SJCRH30 (cell line): ENCODE data around the gene RNF214. TPM values are rescaled to one million over a fixed set of nuclear protein-coding genes. Genes with fewer than 3 reads are reported as not detected.
A peak's percentile ranks its signal among the peaks of the same experiment; 100 is the strongest.
"Not testable (repeated sequence)": the region's sequence is repeated elsewhere in the genome, so short reads cannot be mapped to it uniquely, and the experiment has no call there.

ENCODE experiments used
- DNase-seq, 2 experiments: peaks; one replicate each; pipeline ENCODE4 v3.0.0-alpha.2; 2015 to 2020
- H3K27ac ChIP-seq: fragments of 250-450 bp; sonication (Bioruptor Pico); 2 replicates; pipeline ENCODE4 v1.5.1; 2020; ENCODE audit warnings: mild to moderate bottlenecking, moderate library complexity
- H3K27me3 ChIP-seq: fragments of 250-450 bp; sonication (Bioruptor Pico); 2 replicates; pipeline ENCODE4 v1.5.1; 2020; ENCODE audit warnings: mild to moderate bottlenecking, moderate library complexity
- H3K36me3 ChIP-seq: fragments of 250-450 bp; sonication (Bioruptor Pico); 2 replicates; pipeline ENCODE4 v1.5.1; 2020; ENCODE audit warnings: mild to moderate bottlenecking, moderate library complexity
- H3K4me1 ChIP-seq: fragments of 250-450 bp; sonication (Bioruptor Pico); 2 replicates; pipeline ENCODE4 v1.5.1; 2020; ENCODE audit warnings: mild to moderate bottlenecking, moderate library complexity
- H3K4me3 ChIP-seq: fragments of 250-450 bp; sonication (Bioruptor Pico); 2 replicates; pipeline ENCODE4 v1.5.1; 2020; ENCODE audit warnings: mild to moderate bottlenecking, moderate library complexity
- H3K9me3 ChIP-seq: fragments of 250-450 bp; sonication (Bioruptor Pico); replicated peaks from 2 replicates; pipeline ENCODE4 v1.5.1; 2020; ENCODE audit warnings: mild to moderate bottlenecking, moderate library complexity
- total RNA-seq: library from RNA; depleted of rRNA; stranded (reverse); fragments of >200 nt; shearing (Covaris generic); gene quantifications from 2 replicates; pipeline ENCODE4 v1.2.3, GENCODE V29; 2014

RNF214 gene
- total RNA-seq, 1 experiment from 2014 or later: 12.4 TPM

DNA sequence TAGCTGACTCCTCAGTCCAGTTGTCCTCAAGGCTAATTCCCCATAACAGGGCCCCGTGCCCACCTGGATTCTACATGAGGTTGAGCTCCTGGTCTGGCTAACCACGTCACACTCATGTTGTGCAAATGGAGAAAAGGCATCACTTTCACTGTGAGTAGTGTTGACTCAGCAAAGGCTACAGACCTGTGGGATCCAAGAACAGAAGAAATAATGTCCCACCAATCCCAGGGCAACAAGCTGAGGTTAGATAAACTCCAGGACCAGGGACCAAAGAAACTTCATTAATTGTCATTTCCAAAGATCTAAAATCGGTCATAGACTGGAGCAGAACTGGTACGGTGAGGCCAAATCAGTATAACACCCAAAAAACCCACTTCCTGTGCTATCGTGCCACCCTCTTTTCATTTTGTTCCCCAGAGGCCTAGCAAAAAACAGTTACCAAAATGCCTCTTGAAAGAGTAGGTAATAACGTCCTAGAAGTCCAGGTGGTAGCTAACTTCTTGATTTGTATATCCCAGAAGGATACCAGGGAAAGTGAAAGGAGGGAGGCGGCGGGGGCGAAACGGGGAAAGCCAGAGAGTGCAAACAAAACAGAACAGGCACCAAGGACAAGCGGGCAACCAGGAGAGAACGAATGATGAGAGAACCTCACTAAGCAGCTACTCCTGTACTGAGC, 2.0 kb upstream of the RNF214 start:
- Histone ChIP-seq H3K4me1 (no peaks in the 10 kb centered on the region), H3K36me3 (no peaks in the 10 kb centered on the region), H3K9me3 (no peaks in the 10 kb centered on the region), H3K27me3 (no peaks in the 10 kb centered on the region), H3K4me3 (no peak overlapping the region), H3K27ac (no peak overlapping the region)
- no peak for DNase-seq

- H3K27me3 ChIP-seq: no peaks in the 10 kb centered on the region
- H3K4me1 ChIP-seq: no peaks in the 10 kb centered on the region
- H3K4me3 ChIP-seq: peak overlapping the region; percentile 82
- DNase-seq: peak in 1 of 2 experiments; percentile 12
- no peaks in the 10 kb centered on the region for H3K9me3 ChIP-seq
- no peak overlapping the region for H3K27ac ChIP-seq
- H3K36me3 ChIP-seq: no peaks in the 10 kb centered on the region
Observed at GRCh38 chr11:117230999-117231841, 1.3 kb upstream of the RNF214 start.

DNA sequence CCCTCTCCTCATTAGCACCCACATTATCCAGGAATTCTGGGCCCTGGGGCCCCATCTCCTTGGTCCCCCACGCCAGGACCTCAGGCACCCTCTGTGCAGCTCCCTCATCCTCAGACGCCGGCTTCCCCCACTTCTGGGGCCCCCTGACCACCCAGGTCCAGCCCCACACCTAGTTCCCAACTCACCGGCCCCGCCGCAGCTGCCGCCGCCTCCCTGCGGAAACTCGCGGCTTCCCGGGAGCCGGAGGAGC, 704 bp upstream of the RNF214 start, which contains the start of gene PCSK7:
Gene PCSK7 (minus strand): TSS at position 232 of the 250 bp plus-strand sequence. CDS start 2,229 bp downstream, outside the sequence.
- DNase-seq: peak in 1 of 2 experiments; percentile 59
- no peaks in the 10 kb centered on the region for H3K36me3 ChIP-seq
- H3K27ac ChIP-seq: peak within 1 kb of the TSS; percentile 47; the same call in 1 of the 2 replicates
- no peaks in the 10 kb centered on the region for H3K27me3 ChIP-seq
- H3K4me3 ChIP-seq: peak within 1 kb of the TSS; percentile 82
- H3K4me1 ChIP-seq: no peaks in the 10 kb centered on the region
- H3K9me3 ChIP-seq: no peaks in the 10 kb centered on the region

DNA sequence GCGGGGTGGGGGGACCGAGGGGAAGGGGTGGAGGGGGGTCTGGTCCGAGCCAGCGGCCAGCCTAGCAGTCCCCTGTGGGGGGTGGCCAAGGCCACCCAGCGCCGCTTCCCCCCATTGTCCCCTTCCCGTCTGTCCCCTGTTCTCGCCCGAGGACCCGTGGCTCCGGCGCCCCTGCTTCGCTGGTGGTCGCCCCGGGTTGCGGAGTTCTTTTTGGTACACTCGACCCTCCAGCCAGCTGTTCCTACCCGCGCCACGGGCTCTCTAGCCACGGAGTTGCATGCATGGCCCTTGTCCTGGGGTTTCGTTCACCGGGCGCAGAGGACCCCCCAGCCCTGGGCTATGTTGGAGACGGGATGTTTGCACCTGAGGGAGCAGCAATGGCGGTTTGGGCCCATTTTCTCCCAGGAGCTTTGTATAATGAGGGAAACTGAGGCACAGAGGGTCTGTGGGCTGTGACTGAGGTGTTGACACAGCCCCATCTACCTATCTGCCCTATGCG, 489 bp downstream of the RNF214 start:
- Histone ChIP-seq H3K27me3 (no peaks in the 10 kb centered on the region), H3K4me3 (peak overlapping the region; percentile 82), H3K36me3 (no peaks in the 10 kb centered on the region), H3K4me1 (no peaks in the 10 kb centered on the region), H3K9me3 (no peaks in the 10 kb centered on the region), H3K27ac (no peak overlapping the region)
- peak; percentile 26 to 27 for DNase-seq

- H3K4me1 ChIP-seq: no peaks in the 10 kb centered on the region
- no peak for DNase-seq
- no peaks in the 10 kb centered on the region for H3K9me3 ChIP-seq
- H3K27ac ChIP-seq: no peak overlapping the region
- peaks cover 4% of the 10 kb centered on the region; the same call in 1 of the 2 replicates for H3K36me3 ChIP-seq
- H3K4me3 ChIP-seq: no peak overlapping the region
- no peaks in the 10 kb centered on the region for H3K27me3 ChIP-seq
Observed at GRCh38 chr11:117238221-117238620, 5.8 kb downstream of the RNF214 start.

DNA sequence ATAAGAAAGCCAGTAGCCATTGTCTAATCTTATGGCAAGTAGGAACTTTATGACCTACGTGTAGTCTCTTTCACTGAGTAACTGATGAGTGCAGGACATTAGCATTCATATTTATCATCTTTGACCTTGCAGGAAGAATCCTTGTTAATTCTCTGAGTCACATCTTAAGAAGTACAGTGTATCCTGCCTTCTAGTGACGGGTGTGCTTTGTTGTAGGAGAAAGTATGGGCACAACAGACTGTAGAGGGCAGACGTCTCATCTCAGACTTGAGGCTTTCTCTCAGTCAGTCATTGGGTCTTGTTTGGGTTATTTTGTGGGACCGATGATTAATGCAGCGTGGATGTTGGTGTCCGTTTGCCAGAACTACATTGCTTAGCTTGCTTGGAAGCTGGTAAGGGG, 6.8 kb downstream of the RNF214 start:
- no peak for DNase-seq
- H3K4me3 ChIP-seq: no peak overlapping the region
- H3K4me1 ChIP-seq: no peaks in the 10 kb centered on the region
- H3K27me3 ChIP-seq: no peaks in the 10 kb centered on the region
- H3K27ac ChIP-seq: no peak overlapping the region
- H3K9me3 ChIP-seq: no peaks in the 10 kb centered on the region
- peaks cover 4% of the 10 kb centered on the region for H3K36me3 ChIP-seq

- peaks cover 4% of the 10 kb centered on the region for H3K36me3 ChIP-seq
- no peak overlapping the region for H3K4me3 ChIP-seq
- H3K27ac ChIP-seq: no peak overlapping the region
- no peak for DNase-seq
- no peaks in the 10 kb centered on the region for H3K27me3 ChIP-seq
- H3K9me3 ChIP-seq: no peaks in the 10 kb centered on the region
- no peaks in the 10 kb centered on the region for H3K4me1 ChIP-seq
Observed at GRCh38 chr11:117248341-117248740, 15.9 kb downstream of the RNF214 start.

DNA sequence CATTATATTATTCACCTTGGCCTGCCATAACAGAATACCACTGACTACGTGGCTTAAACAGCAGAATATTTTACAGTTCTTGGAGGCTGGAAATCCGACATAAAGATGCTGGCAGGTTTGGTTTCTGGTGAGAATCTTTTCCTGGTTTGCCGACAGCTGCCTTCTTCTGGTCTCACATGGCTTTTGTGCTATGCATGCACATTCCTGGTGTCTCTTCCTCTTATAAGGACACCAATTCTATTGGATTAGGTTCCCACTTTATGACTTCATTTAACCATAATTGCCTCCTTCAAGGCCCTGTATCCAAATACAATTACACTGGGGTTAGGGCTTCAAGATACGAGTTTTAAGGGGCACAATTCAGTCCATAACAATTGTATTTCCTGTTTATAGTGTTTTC, 17.1 kb downstream of the RNF214 start:
- Histone ChIP-seq H3K4me3 (no peak overlapping the region), H3K4me1 (no peaks in the 10 kb centered on the region), H3K27ac (no peak overlapping the region), H3K36me3 (peaks cover 4% of the 10 kb centered on the region), H3K9me3 (no peaks in the 10 kb centered on the region), H3K27me3 (no peaks in the 10 kb centered on the region)
- DNase-seq: no peak

- no peaks in the 10 kb centered on the region for H3K9me3 ChIP-seq
- peaks cover 3% of the 10 kb centered on the region; the same call in 1 of the 2 replicates for H3K36me3 ChIP-seq
- no peaks in the 10 kb centered on the region for H3K27me3 ChIP-seq
- DNase-seq: no peak
- H3K4me3 ChIP-seq: no peak overlapping the region
- no peaks in the 10 kb centered on the region for H3K4me1 ChIP-seq
- no peak overlapping the region for H3K27ac ChIP-seq
Observed at GRCh38 chr11:117251506-117251905, 19.0 kb downstream of the RNF214 start.

GRCh38 chr11:117255966-117256365, 23.5 kb downstream of the RNF214 start:
- no peaks in the 10 kb centered on the region for H3K27me3 ChIP-seq
- H3K27ac ChIP-seq: no peak overlapping the region
- H3K4me1 ChIP-seq: no peaks in the 10 kb centered on the region
- H3K9me3 ChIP-seq: no peaks in the 10 kb centered on the region
- H3K4me3 ChIP-seq: no peak overlapping the region
- H3K36me3 ChIP-seq: no peaks in the 10 kb centered on the region; the same call in 1 of the 2 replicates
- DNase-seq: no peak

DNA sequence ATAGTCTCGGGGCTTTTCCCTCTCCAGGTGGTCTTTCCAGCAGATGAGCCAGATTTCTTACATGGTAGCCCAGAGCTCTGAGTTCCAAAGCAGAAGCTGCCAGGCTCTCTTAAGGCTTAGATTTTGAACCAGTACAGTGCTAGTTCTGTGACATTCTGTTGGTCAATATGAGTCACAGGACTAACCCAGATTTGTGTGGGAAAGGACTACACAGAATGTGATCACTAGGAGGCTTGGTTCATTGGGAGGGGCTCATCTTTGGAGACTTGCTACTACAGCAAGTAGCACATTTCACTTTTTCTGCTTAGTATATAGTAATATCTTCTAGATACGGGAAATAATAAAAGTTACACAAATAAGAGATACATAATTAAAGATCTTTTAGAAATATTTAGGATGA, 24.1 kb downstream of the RNF214 start:
- Histone ChIP-seq H3K9me3 (no peaks in the 10 kb centered on the region), H3K27ac (no peak overlapping the region), H3K4me1 (no peaks in the 10 kb centered on the region), H3K27me3 (no peaks in the 10 kb centered on the region), H3K4me3 (no peak overlapping the region), H3K36me3 (no peaks in the 10 kb centered on the region; the same call in 1 of the 2 replicates)
- no peak for DNase-seq

- H3K27ac ChIP-seq: no peak overlapping the region
- DNase-seq: no peak
- no peak overlapping the region for H3K4me3 ChIP-seq
- H3K36me3 ChIP-seq: no peaks in the 10 kb centered on the region; the same call in 1 of the 2 replicates
- no peaks in the 10 kb centered on the region for H3K27me3 ChIP-seq
- H3K4me1 ChIP-seq: no peaks in the 10 kb centered on the region
- no peaks in the 10 kb centered on the region for H3K9me3 ChIP-seq
Observed at GRCh38 chr11:117258576-117258975, 26.1 kb downstream of the RNF214 start.

- no peaks in the 10 kb centered on the region for H3K4me1 ChIP-seq
- no peaks in the 10 kb centered on the region for H3K9me3 ChIP-seq
- no peak overlapping the region for H3K4me3 ChIP-seq
- no peaks in the 10 kb centered on the region; the same call in 1 of the 2 replicates for H3K36me3 ChIP-seq
- DNase-seq: no peak
- no peak overlapping the region for H3K27ac ChIP-seq
- H3K27me3 ChIP-seq: no peaks in the 10 kb centered on the region
Observed at GRCh38 chr11:117259417-117259816, 26.9 kb downstream of the RNF214 start.

DNA sequence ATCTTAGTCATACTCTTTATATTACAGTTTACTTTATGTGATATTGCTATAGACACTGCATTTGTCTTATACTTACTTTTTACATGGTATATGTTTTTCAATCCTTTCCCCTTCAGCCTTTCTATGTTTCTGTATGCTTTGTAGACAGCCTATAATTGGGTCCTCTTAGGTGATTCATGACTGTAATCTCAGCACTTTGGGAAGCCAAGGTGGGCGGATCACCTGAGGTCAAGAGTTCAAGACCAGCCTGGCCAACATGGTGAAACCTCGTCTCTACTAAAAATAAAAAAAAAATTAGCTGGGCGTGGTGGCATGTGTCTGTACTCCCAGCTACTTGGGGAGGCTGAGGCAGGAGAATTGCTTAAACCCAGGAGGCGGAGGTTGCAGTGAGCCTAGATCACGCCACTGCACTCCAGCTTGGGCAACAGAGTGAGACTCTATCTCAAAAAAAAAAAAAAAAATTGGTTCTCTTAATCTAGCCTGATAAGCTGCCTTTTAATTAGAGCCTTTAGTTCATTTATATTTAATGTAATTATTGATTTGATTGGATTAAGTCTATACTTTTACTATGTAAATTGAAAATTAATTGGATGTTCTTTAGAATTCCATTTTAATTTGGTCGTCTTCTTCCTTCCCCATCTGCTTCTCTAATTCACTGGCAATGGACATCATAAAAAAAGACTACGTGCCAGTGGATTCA, 32.3 kb downstream of the RNF214 start:
- H3K9me3 ChIP-seq, H3K4me3 ChIP-seq, H3K27me3 ChIP-seq, H3K36me3 ChIP-seq, DNase-seq, H3K27ac ChIP-seq, H3K4me1 ChIP-seq: not testable (repeated sequence)

- Histone ChIP-seq H3K4me3 (no peak overlapping the region), H3K27me3 (no peaks in the 10 kb centered on the region), H3K4me1 (no peaks in the 10 kb centered on the region), H3K36me3 (no peaks in the 10 kb centered on the region), H3K9me3 (no peaks in the 10 kb centered on the region), H3K27ac (no peak overlapping the region)
- DNase-seq: no peak
Observed at GRCh38 chr11:117265745-117266144, 33.3 kb downstream of the RNF214 start.
